HG02885 (cell line): ENCODE data around the gene ARAP1.

ENCODE experiments used
- ATAC-seq: cut with Tn5 transposase; IDR thresholded peaks from one replicate; pipeline ENCODE4 v1.9.1; 2021; ENCODE audit warnings: mild to moderate bottlenecking; ENCODE audit not compliant: unreplicated experiment, poor library complexity

ARAP1 gene

DNA sequence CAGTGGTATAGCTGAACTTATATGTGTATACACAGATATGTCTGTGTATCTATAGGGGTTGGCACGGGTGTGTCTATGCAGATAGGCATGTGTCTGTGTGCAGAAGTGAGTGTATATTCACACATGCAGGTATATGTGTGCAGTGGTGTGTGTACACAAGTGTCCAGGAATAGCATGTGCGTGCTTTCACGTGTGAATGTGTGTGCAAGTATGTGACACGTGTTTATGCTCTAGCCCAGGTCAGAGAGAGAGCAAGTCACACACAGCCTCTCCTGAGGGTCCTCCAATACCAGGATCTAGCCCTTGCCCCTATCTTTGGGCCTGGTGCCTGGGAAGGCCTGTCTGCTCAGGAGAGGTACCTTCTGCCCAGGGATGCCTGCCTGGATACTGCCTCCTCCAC is 104.3 kb downstream of the ARAP1 start:
- ATAC-seq = no peak

GRCh38 chr11:72646472-72646871 is 105.7 kb downstream of the ARAP1 start:
- no peak for ATAC-seq

DNA sequence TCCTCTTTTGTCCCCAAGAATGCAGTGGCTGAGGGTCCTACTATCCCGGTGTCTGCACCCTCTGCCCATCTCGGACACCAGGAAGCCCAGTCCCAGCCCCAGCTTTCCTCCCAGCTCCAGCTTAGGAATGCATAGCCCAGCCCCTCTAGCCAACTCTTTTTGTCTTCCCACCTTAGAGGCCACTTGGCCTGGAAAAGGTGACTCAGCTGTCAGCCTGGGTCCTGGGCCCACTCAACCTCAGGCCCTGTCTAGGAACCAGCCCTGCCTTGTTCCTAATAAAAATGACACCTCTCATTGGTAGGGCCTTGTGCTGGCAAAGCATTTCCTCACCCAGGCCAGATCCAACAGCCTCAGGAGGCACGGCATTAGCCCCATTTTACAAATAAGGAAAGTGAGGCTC is 106.2 kb downstream of the ARAP1 start:
- ATAC-seq = no peak

DNA sequence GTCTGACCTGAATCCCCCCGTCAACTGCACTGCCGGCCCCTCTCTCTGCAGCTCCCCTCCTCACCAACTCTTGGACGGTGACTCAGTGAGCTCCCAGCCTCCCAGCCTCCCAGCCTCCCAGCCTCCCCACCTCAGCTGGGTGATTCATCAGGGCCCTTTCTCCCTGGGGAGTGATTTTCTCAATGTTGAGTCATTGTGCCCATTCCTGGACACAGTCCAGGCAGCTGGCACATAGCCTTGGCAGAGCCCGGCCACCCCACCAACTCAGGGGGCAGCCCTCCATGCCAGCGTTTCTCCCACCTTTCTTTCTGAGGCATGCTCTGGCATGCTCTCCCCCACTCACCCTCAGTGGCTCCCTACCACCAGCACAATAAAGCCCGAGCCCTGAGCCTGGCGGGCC is 108.7 kb downstream of the ARAP1 start:
- ATAC-seq = no peak

DNA sequence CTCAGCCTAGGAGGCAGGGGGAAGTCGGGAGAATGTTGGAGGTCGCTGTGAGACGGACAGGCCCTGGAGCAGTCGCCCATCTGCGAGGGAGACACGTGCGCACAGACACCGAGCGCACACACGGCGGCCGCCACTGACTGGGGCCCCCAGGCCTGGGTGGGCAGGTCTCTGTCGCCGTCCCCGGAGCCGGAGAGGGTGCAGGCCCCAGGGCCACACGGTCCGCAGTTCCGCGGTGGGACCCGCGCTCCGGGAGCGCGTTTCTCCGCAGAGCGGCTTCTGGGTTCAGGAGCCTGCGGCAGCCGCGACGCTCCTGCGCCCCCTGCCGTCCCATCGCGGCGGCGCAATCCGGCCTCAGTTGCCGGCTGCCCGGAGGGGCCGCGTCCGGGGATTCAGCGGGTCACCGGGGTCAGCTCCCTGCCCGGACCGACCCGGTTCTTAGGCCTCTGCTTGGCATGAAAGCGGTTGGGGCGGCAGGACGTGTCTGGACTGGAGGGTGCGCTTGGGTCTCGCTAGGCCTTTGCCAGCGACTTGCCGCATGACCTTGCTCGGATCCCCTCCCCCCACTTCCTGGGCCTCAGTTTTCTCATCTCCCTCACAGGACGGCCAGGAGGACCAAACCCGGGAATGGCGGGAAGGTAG is 109.2 kb downstream of the ARAP1 start:
- ATAC-seq = peak; percentile 52

DNA sequence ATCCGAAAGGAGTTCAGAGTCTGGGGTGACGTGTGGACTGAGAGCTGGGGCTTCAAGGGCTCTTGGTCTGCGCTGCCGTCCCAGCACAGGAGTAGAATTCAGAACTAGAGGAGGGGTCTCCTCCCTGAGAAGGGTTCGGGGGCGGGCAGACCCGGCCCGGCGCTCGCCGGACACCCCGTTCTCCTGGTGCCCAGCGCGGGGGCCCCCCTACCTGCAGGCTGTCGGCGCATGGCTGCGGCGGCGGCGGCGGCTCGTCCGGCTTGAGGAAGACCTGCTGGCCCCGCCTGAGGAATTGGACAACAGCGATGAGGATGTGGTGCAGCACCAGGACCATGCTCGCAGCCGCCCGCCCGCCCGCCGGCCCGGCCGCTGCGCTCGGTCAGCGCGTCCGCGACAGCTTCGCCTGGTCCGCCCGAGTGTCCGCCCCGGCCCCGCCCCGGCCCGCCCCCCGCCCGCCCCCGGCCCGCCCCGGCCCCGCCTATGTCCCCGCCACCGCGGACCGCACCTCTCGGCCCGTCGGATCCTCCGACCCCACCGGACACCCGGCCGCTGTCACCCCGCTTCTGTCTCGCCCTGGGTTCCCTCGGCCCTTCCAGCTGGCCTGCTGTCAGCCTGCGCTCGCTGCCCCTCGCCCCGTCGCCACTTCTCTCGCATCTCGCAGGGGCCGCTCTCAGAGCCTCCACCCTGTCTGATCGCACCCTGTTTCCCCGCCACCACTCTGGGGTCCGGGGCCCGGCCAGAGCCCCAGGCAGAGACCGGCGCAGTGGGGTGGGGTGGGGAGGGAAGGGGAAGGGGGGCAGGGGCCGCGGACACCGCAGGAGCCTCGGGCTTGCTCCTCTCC is 109.9 kb downstream of the ARAP1 start:
- ATAC-seq = no peak

DNA sequence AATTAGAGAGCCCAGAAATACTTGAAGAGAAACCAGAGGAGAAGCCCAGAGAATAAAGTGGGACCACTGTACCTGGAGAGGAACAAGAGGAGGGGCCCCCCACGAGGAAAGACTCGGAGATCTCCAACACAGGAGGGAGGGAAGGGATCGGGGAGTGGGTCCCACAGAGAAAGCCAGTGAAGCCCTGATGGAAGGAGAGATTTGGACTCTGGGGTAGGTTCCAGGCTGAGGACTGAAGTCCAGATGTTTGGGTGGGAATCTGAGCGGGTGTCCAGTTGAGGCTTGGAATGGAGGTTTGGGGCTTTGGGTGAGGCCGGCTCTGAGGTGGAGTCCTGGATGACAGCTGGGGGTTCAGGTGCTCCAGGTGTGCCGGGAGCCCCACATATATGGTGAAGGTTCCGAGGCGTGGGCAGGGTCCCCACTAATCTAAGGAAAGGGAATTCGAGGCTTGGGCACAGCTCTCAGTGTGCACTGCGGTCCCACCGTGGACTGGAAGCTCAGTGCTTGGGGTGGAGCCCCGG is 110.6 kb downstream of the ARAP1 start:
- no peak for ATAC-seq

DNA sequence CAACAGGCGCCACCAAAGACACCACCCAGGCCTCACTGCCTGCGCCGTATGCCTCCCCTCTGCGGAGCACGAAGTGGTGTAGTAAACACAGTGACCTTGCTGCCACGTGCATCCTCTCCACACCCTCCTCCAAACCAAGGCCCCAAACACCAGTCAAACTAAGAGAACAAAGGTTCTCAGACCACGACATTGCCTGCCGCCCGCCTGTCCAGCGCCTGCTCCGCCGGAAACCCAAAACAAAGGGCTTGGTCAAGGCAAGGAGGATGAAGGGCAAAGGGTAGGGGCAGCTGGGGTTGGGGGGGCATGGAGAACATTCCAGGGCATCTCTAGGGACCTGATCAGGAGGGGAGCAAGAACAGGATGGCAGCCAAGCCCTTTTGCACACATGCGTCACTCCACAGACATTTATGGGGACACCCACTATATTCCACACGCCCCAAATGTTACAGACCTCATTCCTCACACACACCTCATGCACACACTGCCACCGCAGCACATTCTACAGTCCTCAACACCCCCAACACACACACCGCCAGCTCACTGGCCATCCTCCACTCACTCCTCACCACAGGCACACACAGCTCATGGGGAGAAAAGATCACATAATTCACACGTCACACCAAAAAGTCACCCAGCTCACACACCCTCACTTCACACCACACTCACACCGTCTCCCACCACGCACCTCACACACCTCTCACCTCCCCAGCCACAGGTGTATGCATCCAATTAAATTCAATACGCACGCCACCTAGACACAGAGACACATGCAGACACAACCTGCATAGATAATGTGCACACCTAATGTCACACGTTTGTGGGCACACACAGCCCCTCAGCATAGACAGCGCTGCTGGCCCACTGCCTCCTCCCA is 112.5 kb downstream of the ARAP1 start:
- ATAC-seq = no peak

GRCh38 chr11:72637926-72638325 is 114.3 kb downstream of the ARAP1 start:
- no peak for ATAC-seq

DNA sequence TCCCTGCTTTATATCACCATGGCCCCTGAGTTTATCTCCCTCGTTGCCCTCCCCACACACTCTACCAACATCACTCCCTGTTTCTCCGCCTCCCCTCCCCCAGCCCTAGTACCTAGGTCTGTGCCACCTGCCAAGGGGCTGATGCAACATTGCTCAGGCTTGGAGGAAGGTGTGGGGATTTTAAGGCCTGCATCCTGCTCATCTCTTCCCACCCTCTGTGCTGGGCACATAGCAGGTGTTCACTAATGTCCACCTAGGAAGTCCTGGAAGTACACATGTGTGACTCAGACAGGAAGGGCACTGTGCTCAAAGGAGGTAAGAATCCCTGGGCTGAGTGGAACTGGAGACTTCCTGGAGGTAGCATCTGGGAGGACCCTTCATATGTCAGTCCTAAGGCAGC is 115.0 kb downstream of the ARAP1 start:
- ATAC-seq = no peak

GRCh38 chr11:72636376-72636775 is 115.8 kb downstream of the ARAP1 start:
- ATAC-seq = no peak

GRCh38 chr11:72635933-72636332 is 116.3 kb downstream of the ARAP1 start:
- ATAC-seq = no peak

DNA sequence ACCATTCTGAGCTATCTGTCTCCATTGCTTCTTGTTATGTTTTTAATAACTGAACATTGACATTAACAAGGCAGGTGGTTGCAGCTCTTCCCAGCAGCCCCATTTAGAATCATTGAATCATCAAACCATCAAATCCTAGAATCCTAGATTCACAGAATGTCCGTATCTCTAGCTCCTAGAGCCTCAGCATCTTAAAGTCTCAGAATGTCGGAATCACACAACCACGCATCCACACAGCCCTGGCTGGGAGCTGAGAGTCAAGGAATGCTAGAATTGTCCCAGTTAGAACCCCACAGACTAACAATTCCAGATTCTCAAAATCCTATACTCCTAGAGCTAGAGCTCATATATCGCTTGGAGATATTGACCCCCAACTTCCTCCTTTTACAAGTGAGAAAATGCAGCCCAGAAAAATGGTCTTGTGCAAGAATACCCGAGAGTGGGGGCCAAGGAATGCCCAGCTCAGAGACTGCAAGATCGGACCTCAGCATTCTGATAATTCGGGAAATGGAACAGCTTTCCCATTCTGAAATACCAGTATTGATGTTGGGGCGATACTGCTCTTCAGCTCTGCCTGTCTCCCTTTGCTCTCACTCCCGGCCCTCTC is 116.8 kb downstream of the ARAP1 start:
- no peak for ATAC-seq
